ENCODE data around the gene C22orf15. TPM values are rescaled to one million over a fixed set of nuclear protein-coding genes. Genes with fewer than 3 reads are reported as not detected.

Gene C22orf15
- total and polyA plus RNA-seq, 8 donors = not detected

GRCh38 chr22:23759566-23759965 lies 3.2 kb upstream of the C22orf15 start:
- no peaks in the 10 kb centered on the region for H3K4me1 ChIP-seq
- no peak overlapping the region for H3K27ac ChIP-seq
- H3K27me3 ChIP-seq = no peaks in the 10 kb centered on the region
- TF ChIP-seq CTCF (IDR thresholded peaks at IDR 0.05) = no peak
- no peak for ATAC-seq
- H3K9me3 ChIP-seq = no peaks in the 10 kb centered on the region
- H3K4me3 ChIP-seq = no peak overlapping the region
- 86 to 91% methylated on average over 4 of the region's 4 CpGs for WGBS, 2 donors
- no peak for DNase-seq
- no peaks in the 10 kb centered on the region for H3K36me3 ChIP-seq
- intact Hi-C loops (cut with DNase I) = no loop called here
- FAIRE-seq = no peak

- DNase-seq = no peak
- ATAC-seq = no peak
- Histone ChIP-seq H3K27ac (no peak overlapping the region), H3K4me1 (no peaks in the 10 kb centered on the region), H3K9me3 (no peaks in the 10 kb centered on the region), H3K4me3 (no peak overlapping the region), H3K27me3 (no peaks in the 10 kb centered on the region), H3K36me3 (no peaks in the 10 kb centered on the region)
- 81 to 84% methylated on average over 6 of the region's 6 CpGs for WGBS, 2 donors
- no peak for FAIRE-seq
- intact Hi-C loops (cut with DNase I) = no loop called here
- no peak for TF ChIP-seq CTCF (IDR thresholded peaks at IDR 0.05)
Observed at GRCh38 chr22:23760056-23760455, 2.7 kb upstream of the C22orf15 start.

GRCh38 chr22:23763579-23763945 lies 772 bp downstream of the C22orf15 start:
- TF ChIP-seq CTCF (IDR thresholded peaks at IDR 0.05) = no peak
- Histone ChIP-seq H3K9me3 (no peaks in the 10 kb centered on the region), H3K27me3 (no peaks in the 10 kb centered on the region), H3K4me3 (no peak overlapping the region), H3K27ac (no peak overlapping the region), H3K36me3 (no peaks in the 10 kb centered on the region), H3K4me1 (peaks cover 0 to 9% (median 0%) of the 10 kb centered on the region in 3 donors)
- no peak for ATAC-seq
- intact Hi-C loops (cut with DNase I) = no loop called here
- no peak for FAIRE-seq
- DNase-seq = no peak
- WGBS, 2 donors = 72 to 73% methylated on average over 17 of the region's 17 CpGs

- Histone ChIP-seq H3K27ac (no peak overlapping the region), H3K27me3 (no peaks in the 10 kb centered on the region), H3K4me3 (no peak overlapping the region), H3K36me3 (no peaks in the 10 kb centered on the region), H3K9me3 (no peaks in the 10 kb centered on the region), H3K4me1 (peaks cover 0 to 9% (median 0%) of the 10 kb centered on the region in 3 donors)
- ATAC-seq = no peak
- no peak for TF ChIP-seq CTCF (IDR thresholded peaks at IDR 0.05)
- WGBS, 2 donors = 80 to 83% methylated on average over 7 of the region's 7 CpGs
- FAIRE-seq = no peak
- intact Hi-C loops (cut with DNase I) = no loop called here
- no peak for DNase-seq
Observed at GRCh38 chr22:23763954-23764353, 1.2 kb downstream of the C22orf15 start.

- intact Hi-C loops (cut with DNase I) = loop anchor here in 2 of 3 donors (5.0 kb wide), 1 partner anchor 82 kb away; no protein-coding TSS in a partner anchor
- no peaks in the 10 kb centered on the region for H3K36me3 ChIP-seq
- no peak for DNase-seq
- H3K4me1 ChIP-seq = peaks cover 0 to 9% (median 0%) of the 10 kb centered on the region in 3 donors
- H3K27ac ChIP-seq = no peak overlapping the region
- no peak for FAIRE-seq
- TF ChIP-seq CTCF (IDR thresholded peaks at IDR 0.05) = no peak
- 82 to 90% methylated on average over 9 of the region's 9 CpGs for WGBS, 2 donors
- no peak overlapping the region for H3K4me3 ChIP-seq
- no peak for ATAC-seq
- no peaks in the 10 kb centered on the region for H3K27me3 ChIP-seq
- H3K9me3 ChIP-seq = no peaks in the 10 kb centered on the region
Observed at GRCh38 chr22:23764899-23765881, 2.4 kb downstream of the C22orf15 start.
